Measurements from ENCODE around the gene CRBN.
A peak's percentile ranks its signal among the peaks of the same experiment; 100 is the strongest.

CRBN gene

GRCh38 chr3:3165241-3165640 lies 14.2 kb downstream of the CRBN start:
- no peaks in the 10 kb centered on the region for H3K27me3 Mint-ChIP-seq (ENCODE audit: low read depth, poor library complexity)
- no peak for TF ChIP-seq CTCF (IDR thresholded peaks at IDR 0.05)
- no peak overlapping the region for H3K27ac Mint-ChIP-seq
- peaks cover 24% of the 10 kb centered on the region for H3K9me3 Mint-ChIP-seq
- no peak for DNase-seq
- peaks cover 69% of the 10 kb centered on the region for H3K36me3 Mint-ChIP-seq (ENCODE audit: low read depth)
- H3K4me3 Mint-ChIP-seq: no peak overlapping the region
- H3K4me1 Mint-ChIP-seq: no peaks in the 10 kb centered on the region

- no peak for DNase-seq
- H3K27me3 Mint-ChIP-seq (ENCODE audit: low read depth, poor library complexity): no peaks in the 10 kb centered on the region
- no peak overlapping the region for H3K4me3 Mint-ChIP-seq
- H3K36me3 Mint-ChIP-seq (ENCODE audit: low read depth): peaks cover 70% of the 10 kb centered on the region
- H3K9me3 Mint-ChIP-seq: peaks cover 18% of the 10 kb centered on the region
- H3K27ac Mint-ChIP-seq: peak overlapping the region; percentile 9
- H3K4me1 Mint-ChIP-seq: no peaks in the 10 kb centered on the region
- no peak for TF ChIP-seq CTCF (IDR thresholded peaks at IDR 0.05)
Observed at GRCh38 chr3:3160826-3161225, 18.7 kb downstream of the CRBN start.

GRCh38 chr3:3157484-3157883 lies 22.0 kb downstream of the CRBN start:
- no peak overlapping the region for H3K4me3 Mint-ChIP-seq
- no peaks in the 10 kb centered on the region for H3K4me1 Mint-ChIP-seq
- no peaks in the 10 kb centered on the region for H3K27me3 Mint-ChIP-seq (ENCODE audit: low read depth, poor library complexity)
- no peak for TF ChIP-seq CTCF (IDR thresholded peaks at IDR 0.05)
- H3K27ac Mint-ChIP-seq: no peak overlapping the region
- H3K9me3 Mint-ChIP-seq: no peaks in the 10 kb centered on the region
- H3K36me3 Mint-ChIP-seq (ENCODE audit: low read depth): peaks cover 57% of the 10 kb centered on the region
- DNase-seq: no peak

- no peak for DNase-seq
- no peak overlapping the region for H3K4me3 Mint-ChIP-seq
Observed at GRCh38 chr3:3154879-3155610, 24.4 kb downstream of the CRBN start.

GRCh38 chr3:3151513-3151912 lies 28.0 kb downstream of the CRBN start:
- no peak for DNase-seq
- Mint-ChIP-seq H3K27ac (no peak overlapping the region), H3K27me3 (ENCODE audit: low read depth, poor library complexity) (no peaks in the 10 kb centered on the region), H3K4me3 (no peak overlapping the region), H3K9me3 (no peaks in the 10 kb centered on the region), H3K4me1 (no peaks in the 10 kb centered on the region), H3K36me3 (ENCODE audit: low read depth) (peaks cover 50% of the 10 kb centered on the region)
- TF ChIP-seq CTCF (IDR thresholded peaks at IDR 0.05): no peak

More at GRCh38 chr3:3154879-3155610, 24.4 kb downstream of the CRBN start:
- H3K4me1 Mint-ChIP-seq: no peaks in the 10 kb centered on the region
- H3K27ac Mint-ChIP-seq: peak overlapping the region; percentile 62
- no peak for TF ChIP-seq CTCF (IDR thresholded peaks at IDR 0.05)
- H3K36me3 Mint-ChIP-seq (ENCODE audit: low read depth): peaks cover 55% of the 10 kb centered on the region
- H3K9me3 Mint-ChIP-seq: no peaks in the 10 kb centered on the region
- H3K27me3 Mint-ChIP-seq (ENCODE audit: low read depth, poor library complexity): no peaks in the 10 kb centered on the region

GRCh38 chr3:3149560-3149959 lies 29.9 kb downstream of the CRBN start:
- Mint-ChIP-seq H3K27ac (no peak overlapping the region), H3K4me3 (no peak overlapping the region), H3K27me3 (ENCODE audit: low read depth, poor library complexity) (no peaks in the 10 kb centered on the region), H3K9me3 (no peaks in the 10 kb centered on the region), H3K36me3 (ENCODE audit: low read depth) (peaks cover 55% of the 10 kb centered on the region), H3K4me1 (no peaks in the 10 kb centered on the region)
- TF ChIP-seq CTCF (IDR thresholded peaks at IDR 0.05): no peak
- no peak for DNase-seq

All from nephron progenitor cell (in vitro differentiated cells).